Stomach smooth muscle (tissue), 2 donors: ENCODE measurements around the gene IFNGR1.

ENCODE experiments used
- H3K27ac ChIP-seq: one replicate; pipeline ENCODE4 v1.7.0; 2013; ENCODE audit warnings: mild to moderate bottlenecking, low read length, inconsistent platforms
- H3K27me3 ChIP-seq, 2 donors: one replicate each; pipeline ENCODE4 v1.7.0; 2013; ENCODE audit warnings: low read length in 2 of 2; ENCODE audit not compliant: insufficient read depth in 2 of 2, control insufficient read depth in 1 of 2
- H3K36me3 ChIP-seq, 2 donors: one replicate each; pipeline ENCODE4 v1.7.0; 2013; ENCODE audit warnings: low read length in 2 of 2; ENCODE audit not compliant: control insufficient read depth in 2 of 2, insufficient read depth in 2 of 2
- H3K4me1 ChIP-seq: one replicate; pipeline ENCODE4 v1.7.0; 2013; ENCODE audit warnings: low read length; ENCODE audit not compliant: control insufficient read depth, insufficient read depth
- H3K4me3 ChIP-seq, 2 donors: one replicate each; pipeline ENCODE4 v1.7.0; 2013; ENCODE audit warnings: low read length in 2 of 2
- H3K9ac ChIP-seq, 2 donors: one replicate each; pipeline ENCODE4 v1.7.0; 2013; ENCODE audit warnings: low read length in 2 of 2, mild to moderate bottlenecking in 1 of 2
- H3K9me3 ChIP-seq, 2 donors: one replicate each; pipeline ENCODE4 v1.7.0; 2013; ENCODE audit warnings: low read length in 2 of 2; ENCODE audit not compliant: control insufficient read depth in 2 of 2
- donor health status: healthy.
- donor health status: Pancreatic carcinoma.

IFNGR1 gene

GRCh38 chr6:137148306-137149034 lies 70.7 kb downstream of the IFNGR1 start:
- H3K27me3 ChIP-seq = no peaks in the 10 kb centered on the region
- no peaks in the 10 kb centered on the region for H3K36me3 ChIP-seq
- H3K27ac ChIP-seq = no peak overlapping the region
- H3K9me3 ChIP-seq = no peaks in the 10 kb centered on the region
- H3K4me1 ChIP-seq = no peaks in the 10 kb centered on the region
- no peak overlapping the region for H3K9ac ChIP-seq
- H3K4me3 ChIP-seq = no peak overlapping the region
